HepG2 (cell line): ENCODE measurements around the gene SLC9C2. TPM values are rescaled to one million over a fixed set of nuclear protein-coding genes. Genes with fewer than 3 reads are reported as not detected.

Experiments used
- ATAC-seq: fragments of 200-7000 bp; cut with Tn5 transposase; 3 replicates; pipeline ENCODE4 v1.9.1; 2020; ENCODE audit warnings: mild to moderate bottlenecking, moderate library complexity
- BruUV-seq: library from RNA; stranded (reverse); fragments of 400-500 nt; replicated peaks from 2 replicates; lab custom pipeline; 2021; lab: Mats Ljungman, UMichigan
- CTCF ChIA-PET: fragments of 300-600 bp; formaldehyde crosslinking; extraction: SDS; loops from one replicate; lab custom pipeline; 2021; ENCODE audit warnings: low total read pairs, inconsistent platforms, low intra/inter-chr PET ratio; lab: Yijun Ruan, JAX
- POLR2A ChIA-PET: fragments of 350-600 bp; sonication (Branson Sonifier 250); formaldehyde crosslinking; loops from one replicate; lab custom pipeline; 2020; ENCODE audit warnings: antibody characterized with exemption, inconsistent platforms; lab: Yijun Ruan, JAX
- DNase-seq: peaks from one replicate; pipeline ENCODE4 v3.0.0-alpha.2; 2015; ENCODE audit warnings: low spot score
- FAIRE-seq: peaks from 3 replicates; lab custom pipeline; 2011; peaks lifted over from hg19 to GRCh38; lab: Jason Lieb, UNC
- H2AFZ ChIP-seq: one replicate; pipeline ENCODE4 v1.6.1; 2011; ENCODE audit warnings: low read length, inconsistent platforms
- H3K27ac ChIP-seq: fragments of 300-600 bp; 3 replicates; pipeline ENCODE4 v1.8.0; 2011; ENCODE audit warnings: mixed run types, mild to moderate bottlenecking, mixed read lengths, low read length, inconsistent platforms; ENCODE audit not compliant: insufficient read depth; ENCODE audit errors: extremely low read length
- H3K27me3 ChIP-seq, 2 experiments: fragments of 200-600 bp in 1 of 2; 2 replicates in 1 of 2; 3 replicates in 1 of 2; pipeline versions ENCODE4 v1.6.0 to v1.8.0; 2011; ENCODE audit warnings: low read length in 2 of 2, mild to moderate bottlenecking in 2 of 2, moderate library complexity in 2 of 2, inconsistent platforms in 1 of 2; ENCODE audit not compliant: insufficient read depth in 2 of 2, control insufficient read depth in 1 of 2
- H3K36me3 ChIP-seq, 2 experiments: fragments of 200-600 bp in 1 of 2; replicated peaks in 1 of 2; 2 replicates in 1 of 2; 3 replicates in 1 of 2; pipeline versions ENCODE4 v1.5.1 to v1.8.0; 2011; ENCODE audit warnings: low read length in 2 of 2, inconsistent platforms in 1 of 2; ENCODE audit not compliant: insufficient read depth in 2 of 2, control insufficient read depth in 1 of 2
- H3K4me1 ChIP-seq: 2 replicates; pipeline ENCODE4 v1.5.1; 2012; ENCODE audit warnings: low read length, inconsistent platforms; ENCODE audit not compliant: insufficient read depth
- H3K4me2 ChIP-seq: 2 replicates; pipeline ENCODE4 v1.6.0; 2011; ENCODE audit warnings: low read depth, low read length, inconsistent platforms
- H3K4me3 ChIP-seq, 3 experiments: fragments of 200-600 bp in 1 of 3; sonication (generic), shearing (Covaris generic) in 1 of 3; replicated peaks in 1 of 3; 2 replicates each; pipeline ENCODE4 v1.5.1; 2011 to 2016; ENCODE audit warnings: low read length in 3 of 3, inconsistent platforms in 2 of 3, low read depth in 2 of 3, mild to moderate bottlenecking in 2 of 3, control low read depth in 1 of 3, mixed read lengths in 1 of 3; ENCODE audit not compliant: insufficient read depth in 1 of 3
- H3K79me2 ChIP-seq: one replicate; pipeline ENCODE4 v1.6.1; 2011; ENCODE audit warnings: low read length, inconsistent platforms; ENCODE audit not compliant: insufficient read depth
- H3K9ac ChIP-seq: 2 replicates; pipeline ENCODE4 v1.6.0; 2011; ENCODE audit warnings: mild to moderate bottlenecking, low read depth, low read length, inconsistent platforms; ENCODE audit not compliant: insufficient read depth
- H3K9me3 ChIP-seq: 2 replicates; pipeline ENCODE4 v1.5.1; 2012; ENCODE audit warnings: mild to moderate bottlenecking, low read length
- H4K20me1 ChIP-seq: 2 replicates; pipeline ENCODE4 v1.6.0; 2011; ENCODE audit warnings: inconsistent platforms, mild to moderate bottlenecking, low read length, moderate library complexity; ENCODE audit not compliant: insufficient read depth
- AGO2 ChIP-seq: fragments of 200-400 bp; formaldehyde crosslinking; optimal IDR thresholded peaks from 2 replicates; pipeline ENCODE3; 2017; ENCODE audit warnings: mild to moderate bottlenecking, low read depth, low read length, moderate library complexity
- CENPX ChIP-seq: sonication (generic); formaldehyde crosslinking; IDR thresholded peaks from 2 replicates; pipeline ENCODE4 v1.9.0; 2021; ENCODE audit warnings: mild to moderate bottlenecking, missing genetic modification reagents, moderate library complexity
- DRAP1 ChIP-seq: IDR thresholded peaks from 2 replicates; pipeline ENCODE4 v1.6.1; 2016; ENCODE audit warnings: missing genetic modification reagents, missing compliant biosample characterization
- KAT2B ChIP-seq: fragments of 150-350 bp; IDR thresholded peaks from 2 replicates; pipeline ENCODE4 v1.6.1; 2014; ENCODE audit warnings: low read depth, low read length, borderline replicate concordance
- KLF16 ChIP-seq, 2 experiments: sonication (generic) in 1 of 2; formaldehyde crosslinking in 1 of 2; IDR thresholded peaks; 2 replicates each; pipeline versions ENCODE4 v1.6.1 to v1.8.0; 2016 to 2023; ENCODE audit warnings: missing genetic modification reagents in 2 of 2, missing compliant biosample characterization in 1 of 2
- MEF2D ChIP-seq: sonication (generic); formaldehyde crosslinking; IDR thresholded peaks from 2 replicates; pipeline ENCODE4 v1.5.1; 2020; ENCODE audit warnings: mild to moderate bottlenecking, missing genetic modification reagents
- PAX8 ChIP-seq: sonication (generic); formaldehyde crosslinking; IDR thresholded peaks from 2 replicates; pipeline ENCODE4 v1.8.0; 2022; ENCODE audit warnings: mild to moderate bottlenecking, missing genetic modification reagents, borderline replicate concordance
- RFX5 ChIP-seq: IDR thresholded peaks from 2 replicates; pipeline ENCODE4 v1.6.1; 2011; ENCODE audit warnings: low read depth, low read length, improper control_type of control experiment
- SP2 ChIP-seq: sonication (generic); formaldehyde crosslinking; IDR thresholded peaks from 2 replicates; pipeline ENCODE4 v1.5.1; 2020; ENCODE audit warnings: mild to moderate bottlenecking, missing genetic modification reagents
- TMF1 ChIP-seq: sonication (generic); formaldehyde crosslinking; IDR thresholded peaks from 2 replicates; pipeline ENCODE4 v1.8.1; 2022; ENCODE audit warnings: low read depth, missing genetic modification reagents
- U2AF1 ChIP-seq: fragments of 200-400 bp; formaldehyde crosslinking; optimal IDR thresholded peaks from 2 replicates; pipeline ENCODE3; 2017; ENCODE audit warnings: mild to moderate bottlenecking, low read depth, low read length
- XBP1 ChIP-seq: sonication (generic); formaldehyde crosslinking; IDR thresholded peaks from 2 replicates; pipeline ENCODE4 v1.5.0; 2020; ENCODE audit warnings: missing genetic modification reagents
- ZBTB21 ChIP-seq: sonication (generic); formaldehyde crosslinking; IDR thresholded peaks from 2 replicates; pipeline ENCODE4 v1.4.0; 2020; ENCODE audit warnings: missing genetic modification reagents
- ZNF281 ChIP-seq: sonication (generic); formaldehyde crosslinking; IDR thresholded peaks from 2 replicates; pipeline ENCODE4 v1.4.0; 2020; ENCODE audit warnings: missing genetic modification reagents, borderline replicate concordance
- ZNF329 ChIP-seq: sonication (generic); formaldehyde crosslinking; IDR thresholded peaks from 2 replicates; pipeline ENCODE4 v1.9.0; 2021; ENCODE audit warnings: low read depth, mild to moderate bottlenecking, missing genetic modification reagents
- ZNF446 ChIP-seq: sonication (generic); formaldehyde crosslinking; IDR thresholded peaks from 2 replicates; pipeline ENCODE4 v1.5.0; 2020; ENCODE audit warnings: mild to moderate bottlenecking, missing genetic modification reagents
- ZSCAN30 ChIP-seq: sonication (generic); formaldehyde crosslinking; IDR thresholded peaks from 2 replicates; pipeline ENCODE4 v1.5.0; 2020; ENCODE audit warnings: mild to moderate bottlenecking, missing genetic modification reagents
- in situ Hi-C: cut with HindIII; loops from 2 replicates; pipeline ENCODE4 v1.10.0; 2017; ENCODE audit warnings: low pct_unique_long_range_greater_than_20kb; ENCODE audit not compliant: extremely low pct_ligation_motif_present
- intact Hi-C: fragments of 100-400 bp; cut with micrococcal nuclease; formaldehyde crosslinking; loops from one replicate; pipeline ENCODE4 v1.10.0; 2022; ENCODE audit not compliant: unreplicated experiment
- polyA plus RNA-seq, 8 experiments: library from polyadenylated mRNA; depleted of rRNA in 3 of 8; stranded (reverse) in 7 of 8; unstranded in 1 of 8; fragments of >200 nt; fragmentation: Illumina TruSeq in 4 of 8; extraction: Trizol in 4 of 8; gene quantifications; 2 replicates each; pipeline versions ENCODE4 v1.2.1 to v1.2.3, GENCODE V29; 2011 to 2016; ENCODE audit warnings: low read depth in 4 of 8, missing spikeins in 1 of 8, mixed read lengths in 1 of 8; ENCODE audit not compliant: insufficient read depth in 1 of 8
- total RNA-seq, 5 experiments: library from RNA; depleted of rRNA; stranded (reverse); fragments of >200 nt; fragmentation: Illumina TruSeq; extraction: Trizol; gene quantifications; 2 replicates each; pipeline ENCODE4 v1.2.3, GENCODE V29; 2016; ENCODE audit warnings: low read depth in 1 of 5

SLC9C2 gene
- total and polyA plus RNA-seq, 2 of the 13 experiments (the other 11 are each of a cell fraction or from before 2014, with no cell fraction given) = 0.03 TPM; not detected in 1

GRCh38 chr1:173453982-173454381 is 148.9 kb downstream of the SLC9C2 start:
- intact Hi-C loops (no loop called here), in situ Hi-C loops (no loop called here)
- H4K20me1 ChIP-seq = no peaks in the 10 kb centered on the region
- H3K79me2 ChIP-seq = no peaks in the 10 kb centered on the region
- no peaks in the 10 kb centered on the region; a peak in 1 of 5 replicates for H3K27me3 ChIP-seq
- no peaks in the 10 kb centered on the region for H3K9me3 ChIP-seq
- POLR2A ChIA-PET = interaction anchor here (1.0 kb wide), 1 partner anchor 23 kb away, joined by 3 read pairs; the partner anchor contains the start of gene PRDX6
- no TSS peak for BruUV-seq
- no peak overlapping the region for H3K9ac ChIP-seq
- DNase-seq = no peak
- TF ChIP-seq U2AF1 (no peak), PAX8 (no peak), ZNF446 (CRISPR knock-in tag) (no peak), MEF2D (CRISPR knock-in tag) (no peak), TMF1 (no peak), CENPX (CRISPR knock-in tag) (no peak), ZNF329 (CRISPR knock-in tag) (no peak), RFX5 (no peak), KLF16 (CRISPR knock-in tag; IDR thresholded peaks at IDR 0.05) (no peak), AGO2 (no peak), ZSCAN30 (no peak), XBP1 (CRISPR knock-in tag) (no peak), ZBTB21 (CRISPR knock-in tag) (no peak), ZNF281 (CRISPR knock-in tag) (no peak), DRAP1 (no peak), KAT2B (no peak), SP2 (CRISPR knock-in tag) (no peak)
- TF ChIP-seq, all 625 proteins: peak for 0
- no peak for FAIRE-seq
- H2AFZ ChIP-seq = no peak overlapping the region
- ATAC-seq = no peak
- no peak overlapping the region for H3K4me2 ChIP-seq
- H3K27ac ChIP-seq = no peak overlapping the region
- no peaks in the 10 kb centered on the region for H3K36me3 ChIP-seq
- H3K4me3 ChIP-seq = no peak overlapping the region
- no peaks in the 10 kb centered on the region for H3K4me1 ChIP-seq
- CTCF ChIA-PET = no interaction called here
